CD4-positive, CD25-positive, alpha-beta regulatory T cell (primary cell): ENCODE measurements around the gene VSX1. TPM values are rescaled to one million over a fixed set of nuclear protein-coding genes. Genes with fewer than 3 reads are reported as not detected.

ENCODE experiments used
- ATAC-seq, 2 donors: fragments of 150-1000 bp; cut with Tn5 transposase; one replicate each; pipeline ENCODE4 v1.10.0; 2021; ENCODE audit warnings: low read depth in 2 of 2, moderate number of reproducible peaks in 2 of 2, moderate library complexity in 1 of 2
- DNase-seq, 3 donors: peaks; one replicate each; pipeline versions ENCODE4 v3.0.0 to v3.0.0-alpha.2; 2012 to 2022; ENCODE audit warnings: mixed read lengths in 1 of 3
- H3K27ac ChIP-seq: one replicate; pipeline ENCODE4 v1.7.0; 2013; ENCODE audit warnings: mild to moderate bottlenecking, low read length; ENCODE audit not compliant: insufficient read depth, poor library complexity, severe bottlenecking
- H3K27me3 ChIP-seq: one replicate; pipeline ENCODE4 v1.7.0; 2013; ENCODE audit warnings: low read length; ENCODE audit not compliant: control insufficient read depth, insufficient read depth
- H3K36me3 ChIP-seq: one replicate; pipeline ENCODE4 v1.7.0; 2013; ENCODE audit warnings: mild to moderate bottlenecking, low read length, moderate library complexity; ENCODE audit not compliant: control insufficient read depth, insufficient read depth
- H3K4me1 ChIP-seq: 2 replicates; pipeline ENCODE4 v1.7.0; 2013; ENCODE audit warnings: mild to moderate bottlenecking, low read length; ENCODE audit not compliant: insufficient read depth, control insufficient read depth, poor library complexity, severe bottlenecking
- H3K4me3 ChIP-seq: one replicate; pipeline ENCODE4 v1.7.0; 2013; ENCODE audit warnings: low read depth, mild to moderate bottlenecking, low read length, moderate library complexity
- H3K9me3 ChIP-seq, 2 experiments: 1 replicate in 1 of 2; 2 replicates in 1 of 2; pipeline ENCODE4 v1.7.0; 2013; ENCODE audit warnings: low read length in 2 of 2, mild to moderate bottlenecking in 1 of 2, moderate library complexity in 1 of 2; ENCODE audit not compliant: control insufficient read depth in 2 of 2
- H3K27ac Mint-ChIP-seq, 3 donors: one replicate each; pipeline ENCODE4 v1.8.0; 2020 to 2022; ENCODE audit warnings: mild to moderate bottlenecking in 3 of 3, mixed read lengths in 3 of 3, moderate library complexity in 2 of 3
- H3K27me3 Mint-ChIP-seq: one replicate; pipeline ENCODE4 v1.8.0; 2022; ENCODE audit warnings: mild to moderate bottlenecking, mixed read lengths
- H3K36me3 Mint-ChIP-seq: one replicate; pipeline ENCODE4 v1.8.0; 2020; ENCODE audit warnings: mixed read lengths
- H3K4me1 Mint-ChIP-seq, 4 donors: one replicate each; pipeline ENCODE4 v1.8.0; 2020 to 2022; ENCODE audit warnings: mixed read lengths in 4 of 4, mild to moderate bottlenecking in 1 of 4
- H3K4me3 Mint-ChIP-seq, 4 donors: one replicate each; pipeline ENCODE4 v1.8.0; 2020 to 2022; ENCODE audit warnings: mild to moderate bottlenecking in 4 of 4, mixed read lengths in 4 of 4, moderate library complexity in 3 of 4
- H3K9me3 Mint-ChIP-seq, 7 donors: one replicate each; pipeline ENCODE4 v1.8.0; 2020 to 2022; ENCODE audit warnings: mixed read lengths in 7 of 7, mild to moderate bottlenecking in 3 of 7, moderate library complexity in 2 of 7
- polyA plus RNA-seq, 4 donors: library from polyadenylated mRNA; unstranded; fragments of 300-500 nt; fragmentation: Illumina TruSeq; gene quantifications; one replicate each; pipeline ENCODE4 v1.2.3, GENCODE V29; 2021
- total RNA-seq: library from RNA; stranded (reverse); gene quantifications from one replicate; pipeline ENCODE4 v1.2.3, GENCODE V29; 2022

Gene VSX1
- total and polyA plus RNA-seq, 5 donors from 2014 or later = not detected

DNA sequence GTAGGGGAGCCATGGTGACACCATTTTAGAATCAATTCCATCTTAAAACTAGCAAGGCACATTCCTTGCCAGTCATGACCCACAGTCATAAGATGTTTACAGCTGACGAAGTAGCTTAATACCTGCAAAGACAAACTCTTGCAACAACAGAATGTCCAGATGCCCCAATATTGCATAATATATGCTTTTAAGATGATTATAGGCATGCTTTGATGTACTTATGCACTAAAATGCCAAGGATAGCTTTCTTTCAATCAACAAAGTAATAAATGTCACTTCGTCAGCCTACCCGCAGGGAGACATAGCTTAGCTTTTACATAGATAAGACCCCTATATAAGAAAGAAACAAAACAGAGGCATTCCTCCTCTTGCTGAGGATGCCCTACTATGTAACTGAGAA, 50.7 kb downstream of the VSX1 start:
- H3K4me3 Mint-ChIP-seq = no peak overlapping the region
- H3K36me3 Mint-ChIP-seq = peaks cover 25% of the 10 kb centered on the region
- H3K27me3 ChIP-seq = no peaks in the 10 kb centered on the region
- no peaks in the 10 kb centered on the region for H3K27me3 Mint-ChIP-seq
- H3K27ac Mint-ChIP-seq = peak overlapping the region in 1 of 3 donors; percentile 67
- DNase-seq = no peak
- no peak overlapping the region for H3K27ac ChIP-seq
- H3K9me3 Mint-ChIP-seq = no peaks in the 10 kb centered on the region
- H3K4me1 ChIP-seq = peaks cover 15% of the 10 kb centered on the region
- peaks cover 14% of the 10 kb centered on the region for H3K36me3 ChIP-seq
- no peak overlapping the region for H3K4me3 ChIP-seq
- no peaks in the 10 kb centered on the region for H3K9me3 ChIP-seq
- ATAC-seq = no peak
- H3K4me1 Mint-ChIP-seq = peaks cover 25 to 49% (median 38%) of the 10 kb centered on the region in 4 donors

DNA sequence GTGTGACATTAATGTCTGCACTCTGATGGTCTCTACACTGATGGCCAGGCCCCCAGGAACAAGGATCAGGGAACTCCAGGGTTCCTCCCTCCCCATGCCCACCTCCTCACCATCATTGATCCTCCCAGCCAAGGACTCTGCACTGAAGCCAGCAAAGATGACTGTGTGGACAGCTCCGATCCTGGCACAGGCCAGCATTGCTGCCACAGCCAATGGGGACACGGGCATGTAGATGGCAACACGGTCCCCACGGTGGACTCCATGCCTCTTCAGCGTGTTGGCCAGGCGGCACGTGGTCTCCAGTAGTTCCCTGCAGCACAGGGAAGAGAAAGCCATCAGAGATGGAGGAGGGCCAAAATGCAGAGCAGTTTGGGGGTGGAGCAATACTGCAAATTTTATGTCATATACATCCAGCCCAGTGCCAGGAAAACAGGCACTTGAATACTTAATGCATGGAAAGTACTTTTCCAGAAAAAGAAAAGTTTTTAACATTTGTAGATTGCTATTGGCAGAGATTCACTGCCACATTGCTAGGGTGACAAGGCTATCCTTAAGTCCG, 51.2 kb downstream of the VSX1 start:
- peaks cover 14% of the 10 kb centered on the region for H3K36me3 ChIP-seq
- Mint-ChIP-seq H3K4me1 (peaks cover 20 to 46% (median 33%) of the 10 kb centered on the region in 4 donors), H3K36me3 (peaks cover 26% of the 10 kb centered on the region), H3K9me3 (no peaks in the 10 kb centered on the region), H3K27ac (peak overlapping the region in 1 of 3 donors; percentile 53), H3K4me3 (no peak overlapping the region), H3K27me3 (no peaks in the 10 kb centered on the region)
- no peak overlapping the region for H3K4me3 ChIP-seq
- H3K27ac ChIP-seq = no peak overlapping the region
- no peaks in the 10 kb centered on the region for H3K27me3 ChIP-seq
- DNase-seq (no peak), ATAC-seq (no peak)
- H3K4me1 ChIP-seq = peaks cover 10% of the 10 kb centered on the region
- no peaks in the 10 kb centered on the region for H3K9me3 ChIP-seq

GRCh38 chr20:25030007-25030648, 51.8 kb downstream of the VSX1 start:
- Histone ChIP-seq H3K36me3 (peaks cover 14% of the 10 kb centered on the region), H3K27me3 (no peaks in the 10 kb centered on the region), H3K4me1 (peaks cover 7% of the 10 kb centered on the region), H3K27ac (no peak overlapping the region), H3K9me3 (no peaks in the 10 kb centered on the region), H3K4me3 (no peak overlapping the region)
- no peak for ATAC-seq
- Mint-ChIP-seq H3K27ac (peak overlapping the region in 1 of 3 donors; percentile 53), H3K9me3 (no peaks in the 10 kb centered on the region), H3K4me1 (peaks cover 19 to 42% (median 29%) of the 10 kb centered on the region in 4 donors), H3K4me3 (no peak overlapping the region), H3K27me3 (no peaks in the 10 kb centered on the region), H3K36me3 (peaks cover 26% of the 10 kb centered on the region)
- no peak for DNase-seq

DNA sequence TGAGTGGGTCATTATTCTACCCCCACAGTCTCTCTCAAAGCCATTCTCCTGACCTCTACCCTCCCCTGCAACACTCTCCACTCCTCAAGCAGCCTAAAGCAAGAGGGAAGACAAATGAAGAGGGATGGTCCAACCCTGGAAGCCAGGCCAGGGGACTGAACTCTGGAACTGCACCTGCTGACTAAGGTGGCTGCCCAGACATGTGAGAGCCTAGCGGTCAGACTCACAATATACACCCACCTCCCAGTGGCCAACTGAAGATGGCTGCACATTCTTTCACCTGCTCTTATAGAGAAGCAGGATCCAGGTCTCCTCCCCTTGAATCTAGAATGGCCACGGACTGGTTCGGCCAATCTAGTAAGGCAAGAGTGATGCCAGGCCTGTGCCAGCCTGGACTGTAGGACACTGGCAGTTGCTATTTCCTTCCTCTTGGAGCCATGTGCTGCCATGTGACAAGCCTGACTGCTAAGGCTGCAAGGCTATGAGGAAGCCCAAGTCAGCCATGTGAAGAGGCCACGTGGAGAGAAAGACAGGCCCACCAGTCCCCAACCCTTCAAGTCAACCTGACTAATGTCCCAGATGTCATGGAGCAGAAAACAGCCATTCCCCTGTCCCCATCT, 55.8 kb downstream of the VSX1 start:
- Histone ChIP-seq H3K27ac (no peak overlapping the region), H3K4me1 (peaks cover 7% of the 10 kb centered on the region), H3K36me3 (peaks cover 35% of the 10 kb centered on the region), H3K4me3 (no peak overlapping the region), H3K27me3 (no peaks in the 10 kb centered on the region), H3K9me3 (no peaks in the 10 kb centered on the region)
- Mint-ChIP-seq H3K36me3 (peaks cover 32% of the 10 kb centered on the region), H3K9me3 (no peaks in the 10 kb centered on the region), H3K27ac (peak overlapping the region in 1 of 3 donors; percentile 71), H3K27me3 (no peaks in the 10 kb centered on the region), H3K4me3 (peak overlapping the region in 1 of 4 donors; percentile 28), H3K4me1 (peaks cover 14 to 37% (median 27%) of the 10 kb centered on the region in 4 donors)
- DNase-seq (no peak), ATAC-seq (no peak)

Other genes starting within 250 kb of the VSX1 start
- gene CST7, start 132.9 kb downstream of the VSX1 start, total RNA-seq = 30.7 TPM
- 100 to 1,000 TPM in 3 of 4 donors, 10 to 100 TPM in 1; 56.7 to 208 (median 161) TPM for gene CST7, start 132.9 kb downstream of the VSX1 start, polyA plus RNA-seq
- gene APMAP, start 89.4 kb downstream of the VSX1 start, total RNA-seq = 28.2 TPM
- 10 to 100 TPM; 68.4 to 83.2 (median 72.4) TPM for gene APMAP, start 89.4 kb downstream of the VSX1 start, polyA plus RNA-seq
- 38.7 TPM for gene ACSS1, start 24.0 kb downstream of the VSX1 start, total RNA-seq
- gene ACSS1, start 24.0 kb downstream of the VSX1 start, polyA plus RNA-seq = 10 to 100 TPM; 39.8 to 47.3 (median 40.9) TPM
- gene ENTPD6, start 113.6 kb upstream of the VSX1 start, total RNA-seq = 68.0 TPM
- gene ENTPD6, start 113.6 kb upstream of the VSX1 start, polyA plus RNA-seq = 10 to 100 TPM; 27.2 to 36.5 (median 30.6) TPM
- gene PYGB, start 165.9 kb upstream of the VSX1 start, total RNA-seq = 37.2 TPM
- gene PYGB, start 165.9 kb upstream of the VSX1 start, polyA plus RNA-seq = 10 to 100 TPM; 45.3 to 64.6 (median 52.4) TPM